IMR-90 (cell line): ENCODE results near the gene TTLL11. TPM values are rescaled to one million over a fixed set of nuclear protein-coding genes. Genes with fewer than 3 reads are reported as not detected.

ENCODE experiments used
- ATAC-seq: fragments of 200-7000 bp; cut with Tn5 transposase; 2 replicates; pipeline ENCODE4 v1.9.1; 2020; ENCODE audit warnings: low read depth, mild to moderate bottlenecking, moderate library complexity
- BruUV-seq: library from RNA; stranded (reverse); fragments of 400-500 nt; replicated peaks from 2 replicates; lab custom pipeline; 2021; lab: Mats Ljungman, UMichigan
- CTCF ChIA-PET: fragments of 300-600 bp; formaldehyde crosslinking; extraction: SDS; loops from one replicate; lab custom pipeline; 2021; ENCODE audit warnings: antibody characterized with exemption; lab: Yijun Ruan, JAX
- POLR2A ChIA-PET: fragments of 300-600 bp; sonication (Branson Sonifier 250); formaldehyde crosslinking; loops from one replicate; lab custom pipeline; 2022; ENCODE audit warnings: antibody characterized with exemption; ENCODE audit not compliant: unreplicated experiment; lab: Charles Lee
- DNase-seq: peaks from one replicate; pipeline ENCODE4 v3.0.0; 2013
- H2AFZ ChIP-seq: replicated peaks from 2 replicates; pipeline ENCODE3; 2013; ENCODE audit warnings: low read length, mild to moderate bottlenecking; ENCODE audit not compliant: poor library complexity
- H2AK5ac ChIP-seq: 2 replicates; pipeline ENCODE4 v1.6.1; 2013; ENCODE audit warnings: low read depth, low read length, inconsistent platforms
- H2AK9ac ChIP-seq: replicated peaks from 2 replicates; pipeline ENCODE3; 2013; ENCODE audit warnings: mild to moderate bottlenecking, low read depth, low read length, moderate library complexity; ENCODE audit not compliant: poor library complexity
- H2BK120ac ChIP-seq: 2 replicates; pipeline ENCODE4 v1.6.1; 2013; ENCODE audit warnings: low read depth, low read length, inconsistent platforms
- H2BK15ac ChIP-seq: 3 replicates; pipeline ENCODE4 v1.6.1; 2013; ENCODE audit warnings: low read depth, low read length, inconsistent platforms
- H2BK20ac ChIP-seq: 2 replicates; pipeline ENCODE4 v1.6.1; 2013; ENCODE audit warnings: low read depth, mild to moderate bottlenecking, inconsistent platforms, low read length, moderate library complexity
- H2BK5ac ChIP-seq: 2 replicates; pipeline ENCODE4 v1.6.1; 2013; ENCODE audit warnings: mild to moderate bottlenecking, low read depth, low read length, inconsistent platforms; ENCODE audit not compliant: poor library complexity, severe bottlenecking
- H3K14ac ChIP-seq: replicated peaks from 2 replicates; pipeline ENCODE4 v1.6.1; 2013; ENCODE audit warnings: low read depth, low read length, inconsistent platforms
- H3K18ac ChIP-seq: 2 replicates; pipeline ENCODE4 v1.6.1; 2013; ENCODE audit warnings: low read depth, low read length, control low read depth
- H3K23ac ChIP-seq: 2 replicates; pipeline ENCODE4 v1.6.1; 2013; ENCODE audit warnings: low read depth, low read length, inconsistent platforms
- H3K27ac ChIP-seq: 2 replicates; pipeline ENCODE4 v1.5.1; 2013; ENCODE audit warnings: mild to moderate bottlenecking, control low read depth, low read length; ENCODE audit not compliant: insufficient read depth
- H3K27me3 ChIP-seq: 2 replicates; pipeline ENCODE4 v1.6.1; 2013; ENCODE audit warnings: low read length; ENCODE audit not compliant: control insufficient read depth, insufficient read depth
- H3K36me3 ChIP-seq: 2 replicates; pipeline ENCODE4 v1.6.1; 2013; ENCODE audit warnings: low read length, mixed read lengths; ENCODE audit not compliant: control insufficient read depth, insufficient read depth
- H3K4ac ChIP-seq: 2 replicates; pipeline ENCODE4 v1.6.1; 2013; ENCODE audit warnings: low read depth, low read length, inconsistent platforms
- H3K4me1 ChIP-seq: 2 replicates; pipeline ENCODE4 v1.6.1; 2013; ENCODE audit warnings: low read length, mixed read lengths; ENCODE audit not compliant: control insufficient read depth, insufficient read depth
- H3K4me2 ChIP-seq: 2 replicates; pipeline ENCODE4 v1.6.1; 2013; ENCODE audit warnings: low read depth, mild to moderate bottlenecking, control low read depth, low read length, moderate library complexity
- H3K4me3 ChIP-seq: 2 replicates; pipeline ENCODE4 v1.5.1; 2013; ENCODE audit warnings: low read depth, mild to moderate bottlenecking, control low read depth, low read length, moderate library complexity; ENCODE audit not compliant: insufficient read depth
- H3K56ac ChIP-seq: 2 replicates; pipeline ENCODE4 v1.6.1; 2013; ENCODE audit warnings: low read length, inconsistent platforms; ENCODE audit not compliant: insufficient read depth; ENCODE audit errors: extremely low read depth
- H3K79me1 ChIP-seq, 2 experiments: 2 replicates each; pipeline ENCODE4 v1.6.1; 2013; ENCODE audit warnings: low read length in 2 of 2, inconsistent platforms in 1 of 2, low read depth in 1 of 2
- H3K9ac ChIP-seq: 2 replicates; pipeline ENCODE4 v1.6.1; 2013; ENCODE audit warnings: low read depth, low read length, control low read depth
- H3K9me1 ChIP-seq: 2 replicates; pipeline ENCODE4 v1.6.1; 2013; ENCODE audit warnings: low read length, inconsistent platforms; ENCODE audit not compliant: insufficient read depth
- H3K9me3 ChIP-seq: 2 replicates; pipeline ENCODE4 v1.6.1; 2013; ENCODE audit warnings: low read length; ENCODE audit not compliant: control insufficient read depth, insufficient read depth
- H4K20me1 ChIP-seq: 2 replicates; pipeline ENCODE4 v1.6.1; 2013; ENCODE audit warnings: low read length, inconsistent platforms; ENCODE audit not compliant: insufficient read depth
- H4K5ac ChIP-seq: 2 replicates; pipeline ENCODE4 v1.6.1; 2013; ENCODE audit warnings: mild to moderate bottlenecking, low read depth, low read length, control low read depth
- H4K8ac ChIP-seq, 2 experiments: 2 replicates each; pipeline ENCODE4 v1.6.1; 2013; ENCODE audit warnings: low read depth in 2 of 2, low read length in 2 of 2, control low read depth in 1 of 2, inconsistent platforms in 1 of 2
- H4K91ac ChIP-seq: 2 replicates; pipeline ENCODE4 v1.6.1; 2013; ENCODE audit warnings: low read depth, low read length, inconsistent platforms; ENCODE audit not compliant: insufficient read depth
- BHLHE40 ChIP-seq: fragments of 150-350 bp; IDR thresholded peaks from 2 replicates; pipeline ENCODE4 v1.6.1; 2016; ENCODE audit warnings: mild to moderate bottlenecking, low read depth, low read length
- CEBPB ChIP-seq: IDR thresholded peaks from 2 replicates; pipeline ENCODE4 v1.6.1; 2012; ENCODE audit warnings: low read depth, low read length, improper control_type of control experiment
- FOS ChIP-seq: fragments of 150-350 bp; IDR thresholded peaks from 2 replicates; pipeline ENCODE4 v1.6.1; 2016; ENCODE audit warnings: low read depth, low read length
- MAZ ChIP-seq: IDR thresholded peaks from 2 replicates; pipeline ENCODE4 v1.6.1; 2012; ENCODE audit warnings: low read depth, mild to moderate bottlenecking, low read length, improper control_type of control experiment, moderate library complexity, borderline replicate concordance
- WGBS, 2 experiments: methylation state at CpG; one replicate each; pipeline versions ENCODE4 v1.1.5 to v1.1.7; 2013; ENCODE audit warnings: missing lambda C conversion rate in 2 of 2; ENCODE audit not compliant: insufficient read length in 1 of 2; ENCODE audit errors: extremely low coverage in 2 of 2; 5-methylcytosine and 5-hydroxymethylcytosine counted together
- dilution Hi-C: fragments of 300-500 bp; cut with HindIII; formaldehyde crosslinking; loops from one replicate; pipeline ENCODE4 v1.14.3; 2018; ENCODE audit warnings: low sequenced_read_pairs; ENCODE audit not compliant: unreplicated experiment
- in situ Hi-C: fragments of 300-500 bp; cut with MboI; formaldehyde crosslinking; loops from 3 replicates; pipeline ENCODE4 v1.14.3; 2019; ENCODE audit warnings: low sequenced_read_pairs, inconsistent platforms, mixed read lengths
- intact Hi-C: fragments of 100-400 bp; cut with micrococcal nuclease; formaldehyde crosslinking; loops from 2 replicates; pipeline ENCODE4 v1.10.0; 2022
- polyA plus RNA-seq, 3 experiments: library from polyadenylated mRNA; depleted of rRNA; stranded (reverse); fragments of >200 nt; gene quantifications; 2 replicates each; pipeline ENCODE4 v1.2.3, GENCODE V29; 2012; ENCODE audit warnings: low replicate concordance in 1 of 3
- total RNA-seq: library from RNA; depleted of rRNA; stranded (reverse); fragments of >200 nt; gene quantifications from 2 replicates; pipeline ENCODE4 v1.2.3, GENCODE V29; 2012
- TF ChIP-seq, protein P1 (sequence below): fragments of 150-350 bp; IDR thresholded peaks from 2 replicates; pipeline ENCODE4 v1.6.1; 2017; ENCODE audit warnings: mild to moderate bottlenecking, antibody characterized with exemption, low read length, low read depth

TTLL11 gene
- total and polyA plus RNA-seq, 2 of the 4 experiments (the other 2 are of a cell fraction): 2.0 to 4.6 TPM

DNA sequence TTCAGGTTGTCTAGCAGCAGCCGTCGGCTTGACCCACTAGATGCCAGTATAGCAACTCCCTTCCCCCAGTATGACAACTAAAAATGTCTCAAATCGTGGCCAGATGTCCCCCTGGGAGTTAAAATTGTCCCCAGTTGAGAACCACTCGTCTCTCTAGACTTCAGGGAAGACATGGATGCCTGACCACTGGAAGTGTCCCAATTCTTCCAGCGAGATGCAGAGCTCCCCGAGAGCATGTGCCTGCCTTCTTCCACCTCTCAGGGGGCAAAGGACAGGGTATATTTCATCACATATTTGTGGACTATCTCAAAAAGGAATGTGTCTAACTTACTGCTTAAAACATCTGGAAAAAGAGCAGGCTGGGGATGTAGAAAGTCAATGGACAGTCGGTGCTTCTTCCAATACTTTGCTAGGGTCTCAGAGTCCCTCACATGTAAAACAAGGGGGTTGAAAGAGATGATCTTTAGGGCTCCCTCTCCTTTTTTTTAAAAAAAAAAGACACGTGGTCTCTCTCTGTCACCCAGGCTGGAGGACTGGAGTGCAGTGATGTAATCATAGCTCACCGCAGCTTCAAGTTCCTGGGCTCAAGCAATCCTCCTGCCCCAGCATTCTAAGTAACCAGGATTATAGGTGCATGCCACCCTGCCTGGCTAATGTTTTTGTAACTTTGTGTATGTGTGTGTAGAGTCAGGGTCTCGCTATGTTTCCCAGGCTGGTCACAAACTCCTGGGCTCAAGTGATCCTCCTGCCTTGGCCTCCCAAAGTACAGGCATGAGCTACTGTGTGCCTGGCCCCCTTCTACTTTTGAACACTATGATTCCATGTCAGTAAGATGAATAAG is 251.1 kb downstream of the TTLL11 start:
- peak; percentile 73 for DNase-seq
- peak overlapping the region; percentile 21; the same call in 1 of the 2 replicates for H3K4me2 ChIP-seq

More for the DNA sequence above, 251.1 kb downstream of the TTLL11 start:
- no peak overlapping the region for H2AK9ac ChIP-seq
- peak overlapping the region; percentile 51 for H4K91ac ChIP-seq
- H3K27me3 ChIP-seq: no peaks in the 10 kb centered on the region
- CTCF ChIA-PET: interaction anchor here (1.2 kb wide), 1 partner anchor 143 kb away, joined by 3 read pairs; no protein-coding TSS in a partner anchor
- no peak overlapping the region for H3K56ac ChIP-seq
- peak overlapping the region; percentile 70 for H2BK120ac ChIP-seq
- H3K27ac ChIP-seq: peak overlapping the region; percentile 59
- TF ChIP-seq CEBPB (peak; percentile 45; the same call in 1 of the 2 replicates), BHLHE40 (no peak; the same call in 1 of the 2 replicates), MAZ (no peak), FOS (no peak)
- TF ChIP-seq, protein P1, sequence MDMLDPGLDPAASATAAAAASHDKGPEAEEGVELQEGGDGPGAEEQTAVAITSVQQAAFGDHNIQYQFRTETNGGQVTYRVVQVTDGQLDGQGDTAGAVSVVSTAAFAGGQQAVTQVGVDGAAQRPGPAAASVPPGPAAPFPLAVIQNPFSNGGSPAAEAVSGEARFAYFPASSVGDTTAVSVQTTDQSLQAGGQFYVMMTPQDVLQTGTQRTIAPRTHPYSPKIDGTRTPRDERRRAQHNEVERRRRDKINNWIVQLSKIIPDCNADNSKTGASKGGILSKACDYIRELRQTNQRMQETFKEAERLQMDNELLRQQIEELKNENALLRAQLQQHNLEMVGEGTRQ: peak; percentile 48; the same call in 1 of the 2 replicates
- H3K79me1 ChIP-seq: no peaks in the 10 kb centered on the region
- H3K23ac ChIP-seq: peak overlapping the region; percentile 55; the same call in 1 of the 2 replicates
- H2AK5ac ChIP-seq: peak overlapping the region; percentile 81; the same call in 1 of the 2 replicates
- no peak overlapping the region for H3K9ac ChIP-seq
- H4K20me1 ChIP-seq: no peaks in the 10 kb centered on the region
- H2BK5ac ChIP-seq: peak overlapping the region; percentile 56
- peak overlapping the region; percentile 61 for H3K18ac ChIP-seq
- WGBS, 2 experiments: 32% methylated on average over 2 of the region's 10 CpGs; no CpG with 5 or more reads in 1 of the 2 experiments
- no peaks in the 10 kb centered on the region for H3K9me3 ChIP-seq
- POLR2A ChIA-PET: no interaction called here
- H3K4me1 ChIP-seq: peaks cover 25% of the 10 kb centered on the region
- H4K5ac ChIP-seq: 0 out of 2 replicates have a peak overlapping the region, but pooled peaks have one; percentile 19
- peak overlapping the region; percentile 79; the same call in 2 of the 3 replicates for H2BK15ac ChIP-seq
- no peaks in the 10 kb centered on the region for H3K36me3 ChIP-seq
- H2AFZ ChIP-seq: no peak overlapping the region
- dilution Hi-C loops (no loop called here), in situ Hi-C loops (no loop called here), intact Hi-C loops (no loop called here)
- peak; percentile 53 for ATAC-seq
- peak overlapping the region; percentile 62 for H2BK20ac ChIP-seq
- peaks cover 26% of the 10 kb centered on the region for H3K9me1 ChIP-seq
- peak overlapping the region; percentile 7 for H3K4ac ChIP-seq
- no peak overlapping the region for H3K4me3 ChIP-seq
- H4K8ac ChIP-seq: peak overlapping the region in 1 of 2 experiments; percentile 31; a peak in 1 of 4 replicates
- no TSS peak for BruUV-seq
- peak overlapping the region; percentile 29 for H3K14ac ChIP-seq
